ENCODE measurements around the gene EPC1. TPM values are rescaled to one million over a fixed set of nuclear protein-coding genes. Genes with fewer than 3 reads are reported as not detected.

EPC1 gene
- polyA plus RNA-seq, 1 of the 3 experiments (the other 2 are of a cell fraction): 21.8 TPM

DNA sequence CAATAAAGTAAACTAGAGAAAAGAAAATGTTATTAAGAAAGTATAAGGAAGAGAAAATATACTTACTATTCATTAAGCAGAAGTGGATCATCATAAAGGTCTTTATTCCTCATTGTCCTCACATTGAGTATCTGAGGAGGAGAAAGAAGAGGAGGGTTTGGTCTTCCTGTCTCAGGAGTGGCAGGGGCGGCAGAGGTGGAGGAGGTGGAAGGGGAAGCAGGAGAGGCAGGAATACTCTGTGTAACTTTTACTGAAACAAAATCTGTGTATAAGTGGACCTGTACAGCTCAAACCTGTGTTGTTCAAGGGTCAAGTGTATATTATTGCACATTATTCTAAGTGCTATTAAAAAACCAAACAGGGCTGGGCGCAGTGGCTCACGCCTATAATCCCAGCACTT, 34.2 kb upstream of the EPC1 start (continued):
- TF ChIP-seq, protein P1, sequence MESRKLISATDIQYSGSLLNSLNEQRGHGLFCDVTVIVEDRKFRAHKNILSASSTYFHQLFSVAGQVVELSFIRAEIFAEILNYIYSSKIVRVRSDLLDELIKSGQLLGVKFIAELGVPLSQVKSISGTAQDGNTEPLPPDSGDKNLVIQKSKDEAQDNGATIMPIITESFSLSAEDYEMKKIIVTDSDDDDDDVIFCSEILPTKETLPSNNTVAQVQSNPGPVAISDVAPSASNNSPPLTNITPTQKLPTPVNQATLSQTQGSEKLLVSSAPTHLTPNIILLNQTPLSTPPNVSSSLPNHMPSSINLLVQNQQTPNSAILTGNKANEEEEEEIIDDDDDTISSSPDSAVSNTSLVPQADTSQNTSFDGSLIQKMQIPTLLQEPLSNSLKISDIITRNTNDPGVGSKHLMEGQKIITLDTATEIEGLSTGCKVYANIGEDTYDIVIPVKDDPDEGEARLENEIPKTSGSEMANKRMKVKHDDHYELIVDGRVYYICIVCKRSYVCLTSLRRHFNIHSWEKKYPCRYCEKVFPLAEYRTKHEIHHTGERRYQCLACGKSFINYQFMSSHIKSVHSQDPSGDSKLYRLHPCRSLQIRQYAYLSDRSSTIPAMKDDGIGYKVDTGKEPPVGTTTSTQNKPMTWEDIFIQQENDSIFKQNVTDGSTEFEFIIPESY (IDR thresholded peaks at IDR 0.05; ENCODE audit: borderline replicate concordance, low read depth): no peak
- no peak for TF ChIP-seq SMC3 (IDR thresholded peaks at IDR 0.05; ENCODE audit: low read depth, low read length)
- TF ChIP-seq RXRA (IDR thresholded peaks at IDR 0.05; ENCODE audit: borderline replicate concordance, low read depth): no peak
- TF ChIP-seq FOXM1 (IDR thresholded peaks at IDR 0.05; ENCODE audit: low read depth): no peak
- TF ChIP-seq, protein P2, sequence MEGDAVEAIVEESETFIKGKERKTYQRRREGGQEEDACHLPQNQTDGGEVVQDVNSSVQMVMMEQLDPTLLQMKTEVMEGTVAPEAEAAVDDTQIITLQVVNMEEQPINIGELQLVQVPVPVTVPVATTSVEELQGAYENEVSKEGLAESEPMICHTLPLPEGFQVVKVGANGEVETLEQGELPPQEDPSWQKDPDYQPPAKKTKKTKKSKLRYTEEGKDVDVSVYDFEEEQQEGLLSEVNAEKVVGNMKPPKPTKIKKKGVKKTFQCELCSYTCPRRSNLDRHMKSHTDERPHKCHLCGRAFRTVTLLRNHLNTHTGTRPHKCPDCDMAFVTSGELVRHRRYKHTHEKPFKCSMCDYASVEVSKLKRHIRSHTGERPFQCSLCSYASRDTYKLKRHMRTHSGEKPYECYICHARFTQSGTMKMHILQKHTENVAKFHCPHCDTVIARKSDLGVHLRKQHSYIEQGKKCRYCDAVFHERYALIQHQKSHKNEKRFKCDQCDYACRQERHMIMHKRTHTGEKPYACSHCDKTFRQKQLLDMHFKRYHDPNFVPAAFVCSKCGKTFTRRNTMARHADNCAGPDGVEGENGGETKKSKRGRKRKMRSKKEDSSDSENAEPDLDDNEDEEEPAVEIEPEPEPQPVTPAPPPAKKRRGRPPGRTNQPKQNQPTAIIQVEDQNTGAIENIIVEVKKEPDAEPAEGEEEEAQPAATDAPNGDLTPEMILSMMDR (IDR thresholded peaks at IDR 0.05): no peak
- TF ChIP-seq, protein P3, sequence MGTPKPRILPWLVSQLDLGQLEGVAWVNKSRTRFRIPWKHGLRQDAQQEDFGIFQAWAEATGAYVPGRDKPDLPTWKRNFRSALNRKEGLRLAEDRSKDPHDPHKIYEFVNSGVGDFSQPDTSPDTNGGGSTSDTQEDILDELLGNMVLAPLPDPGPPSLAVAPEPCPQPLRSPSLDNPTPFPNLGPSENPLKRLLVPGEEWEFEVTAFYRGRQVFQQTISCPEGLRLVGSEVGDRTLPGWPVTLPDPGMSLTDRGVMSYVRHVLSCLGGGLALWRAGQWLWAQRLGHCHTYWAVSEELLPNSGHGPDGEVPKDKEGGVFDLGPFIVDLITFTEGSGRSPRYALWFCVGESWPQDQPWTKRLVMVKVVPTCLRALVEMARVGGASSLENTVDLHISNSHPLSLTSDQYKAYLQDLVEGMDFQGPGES (IDR thresholded peaks at IDR 0.05; ENCODE audit: low read depth, low read length): no peak
- no peak for TF ChIP-seq GABPA (IDR thresholded peaks at IDR 0.05; ENCODE audit: low read depth)
- no peak for TF ChIP-seq POLR2AphosphoS5 (IDR thresholded peaks at IDR 0.05; ENCODE audit: low read depth, low read length)
- no peak for TF ChIP-seq GATA2 (CRISPR knock-in tag; IDR thresholded peaks at IDR 0.05)

DNA sequence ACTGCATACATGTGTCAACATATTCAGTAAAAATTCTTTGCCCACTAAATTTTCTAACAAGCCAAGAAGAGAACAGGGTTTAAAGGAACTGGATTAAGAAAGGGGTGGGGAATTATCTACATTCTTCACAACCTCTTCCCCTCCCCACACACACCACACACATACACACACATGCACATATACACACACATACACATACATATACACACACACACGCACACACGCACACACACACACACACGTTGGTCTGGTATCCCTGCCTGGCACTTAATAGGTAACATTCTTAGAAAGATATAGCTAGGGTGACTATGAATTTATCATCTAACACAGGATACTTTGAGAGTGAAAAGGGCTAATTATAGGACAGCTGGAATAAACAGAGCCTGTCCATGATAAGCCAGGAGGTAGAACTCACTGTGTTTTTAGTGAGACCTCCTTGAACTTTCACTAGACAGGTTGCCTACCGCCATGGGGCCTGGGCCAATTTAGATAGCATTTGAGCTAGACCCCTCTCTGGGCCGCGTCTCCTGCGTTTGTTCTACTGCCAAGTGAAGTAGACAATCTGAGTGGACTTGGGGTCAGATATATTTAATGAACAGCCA, 33.1 kb upstream of the EPC1 start:
- Histone ChIP-seq H3K4me1 (ENCODE audit: control insufficient read depth in 1 of 2, insufficient read depth in 2 of 2, low read depth in 1 of 2, low read length in 1 of 2) (no peaks in the 10 kb centered on the region; a peak in 3 of 4 replicates), H3K4me3 (ENCODE audit: low read depth in 2 of 2, low read length in 1 of 2) (no peak overlapping the region), H3K27ac (ENCODE audit: low read depth in 2 of 2, low read length in 1 of 2) (peak overlapping the region in 1 of 2 experiments; percentile 97; a peak in 1 of 4 replicates), H3K9me3 (no peaks in the 10 kb centered on the region), H3K27me3 (ENCODE audit: insufficient read depth) (no peaks in the 10 kb centered on the region), H3K9me2 (no peaks in the 10 kb centered on the region), H3K9ac (no peak overlapping the region), H3F3A (replicated peaks; ENCODE audit: insufficient read depth) (peaks cover 9% of the 10 kb centered on the region), H3K36me3 (replicated peaks in 1 of 2; ENCODE audit: control insufficient read depth in 1 of 2, insufficient read depth in 2 of 2, low read length in 1 of 2) (no peaks in the 10 kb centered on the region), H2AFZ (ENCODE audit: low read depth) (peak overlapping the region; percentile 97), H3K4me2 (no peak overlapping the region), H4K20me1 (ENCODE audit: insufficient read depth) (no peaks in the 10 kb centered on the region), H3K79me2 (ENCODE audit: insufficient read depth) (peaks cover 35% of the 10 kb centered on the region)
- POLR2A ChIA-PET: interaction anchor here (0.8 kb wide), 1 partner anchor 65 kb away, joined by 4 read pairs; the partner anchor contains the start of gene CCDC7
- DNase-seq: no peak
- WGBS (ENCODE audit: low lambda C conversion rate): 80% methylated on average over 7 of the region's 7 CpGs
- CTCF ChIA-PET: no interaction called here
- TF ChIP-seq, protein P1 (IDR thresholded peaks at IDR 0.05; ENCODE audit: borderline replicate concordance, low read depth): no peak
- TF ChIP-seq, protein P4, sequence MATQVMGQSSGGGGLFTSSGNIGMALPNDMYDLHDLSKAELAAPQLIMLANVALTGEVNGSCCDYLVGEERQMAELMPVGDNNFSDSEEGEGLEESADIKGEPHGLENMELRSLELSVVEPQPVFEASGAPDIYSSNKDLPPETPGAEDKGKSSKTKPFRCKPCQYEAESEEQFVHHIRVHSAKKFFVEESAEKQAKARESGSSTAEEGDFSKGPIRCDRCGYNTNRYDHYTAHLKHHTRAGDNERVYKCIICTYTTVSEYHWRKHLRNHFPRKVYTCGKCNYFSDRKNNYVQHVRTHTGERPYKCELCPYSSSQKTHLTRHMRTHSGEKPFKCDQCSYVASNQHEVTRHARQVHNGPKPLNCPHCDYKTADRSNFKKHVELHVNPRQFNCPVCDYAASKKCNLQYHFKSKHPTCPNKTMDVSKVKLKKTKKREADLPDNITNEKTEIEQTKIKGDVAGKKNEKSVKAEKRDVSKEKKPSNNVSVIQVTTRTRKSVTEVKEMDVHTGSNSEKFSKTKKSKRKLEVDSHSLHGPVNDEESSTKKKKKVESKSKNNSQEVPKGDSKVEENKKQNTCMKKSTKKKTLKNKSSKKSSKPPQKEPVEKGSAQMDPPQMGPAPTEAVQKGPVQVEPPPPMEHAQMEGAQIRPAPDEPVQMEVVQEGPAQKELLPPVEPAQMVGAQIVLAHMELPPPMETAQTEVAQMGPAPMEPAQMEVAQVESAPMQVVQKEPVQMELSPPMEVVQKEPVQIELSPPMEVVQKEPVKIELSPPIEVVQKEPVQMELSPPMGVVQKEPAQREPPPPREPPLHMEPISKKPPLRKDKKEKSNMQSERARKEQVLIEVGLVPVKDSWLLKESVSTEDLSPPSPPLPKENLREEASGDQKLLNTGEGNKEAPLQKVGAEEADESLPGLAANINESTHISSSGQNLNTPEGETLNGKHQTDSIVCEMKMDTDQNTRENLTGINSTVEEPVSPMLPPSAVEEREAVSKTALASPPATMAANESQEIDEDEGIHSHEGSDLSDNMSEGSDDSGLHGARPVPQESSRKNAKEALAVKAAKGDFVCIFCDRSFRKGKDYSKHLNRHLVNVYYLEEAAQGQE (IDR thresholded peaks at IDR 0.05; ENCODE audit: low read depth, low read length): no peak
- TF ChIP-seq, protein P5, sequence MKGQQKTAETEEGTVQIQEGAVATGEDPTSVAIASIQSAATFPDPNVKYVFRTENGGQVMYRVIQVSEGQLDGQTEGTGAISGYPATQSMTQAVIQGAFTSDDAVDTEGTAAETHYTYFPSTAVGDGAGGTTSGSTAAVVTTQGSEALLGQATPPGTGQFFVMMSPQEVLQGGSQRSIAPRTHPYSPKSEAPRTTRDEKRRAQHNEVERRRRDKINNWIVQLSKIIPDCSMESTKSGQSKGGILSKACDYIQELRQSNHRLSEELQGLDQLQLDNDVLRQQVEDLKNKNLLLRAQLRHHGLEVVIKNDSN (IDR thresholded peaks at IDR 0.05; ENCODE audit: borderline replicate concordance, low read depth): no peak
- TF ChIP-seq SMC3 (IDR thresholded peaks at IDR 0.05; ENCODE audit: low read depth, low read length): no peak
- no peak for TF ChIP-seq FOXJ3 (CRISPR knock-in tag; IDR thresholded peaks at IDR 0.05)
- TF ChIP-seq NFIC (IDR thresholded peaks at IDR 0.05; ENCODE audit: borderline replicate concordance): no peak
- TF ChIP-seq GATA2 (CRISPR knock-in tag; IDR thresholded peaks at IDR 0.05): no peak
- TF ChIP-seq SIN3A (IDR thresholded peaks at IDR 0.05; ENCODE audit: borderline replicate concordance, low read depth, low read length): no peak
- TF ChIP-seq FOSL2 (IDR thresholded peaks at IDR 0.05; ENCODE audit: borderline replicate concordance, low read depth): no peak
- TF ChIP-seq TCF12 (IDR thresholded peaks at IDR 0.05): no peak
- TF ChIP-seq, protein P6, sequence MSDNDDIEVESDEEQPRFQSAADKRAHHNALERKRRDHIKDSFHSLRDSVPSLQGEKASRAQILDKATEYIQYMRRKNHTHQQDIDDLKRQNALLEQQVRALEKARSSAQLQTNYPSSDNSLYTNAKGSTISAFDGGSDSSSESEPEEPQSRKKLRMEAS (IDR thresholded peaks at IDR 0.05; ENCODE audit: low read depth): no peak
- no peak for TF ChIP-seq CHD2 (IDR thresholded peaks at IDR 0.05; ENCODE audit: low read length, partially characterized antibody)
- no peak for TF ChIP-seq ELF1 (IDR thresholded peaks at IDR 0.05)

All from SK-N-SH (cell line).